Sigmoid colon (tissue), 7 donors: ENCODE results near the gene CEP83. TPM values are rescaled to one million over a fixed set of nuclear protein-coding genes. Genes with fewer than 3 reads are reported as not detected.
"Not testable (repeated sequence)": the region's sequence is repeated elsewhere in the genome, so short reads cannot be mapped to it uniquely, and the experiment has no call there.

Experiments
- DNase-seq: peaks from one replicate; pipeline ENCODE4 v3.0.0-alpha.2; 2019
- H3K27ac ChIP-seq, 4 donors: fragments of 200-600 bp; sonication (generic); one replicate each; pipeline ENCODE4 v1.5.1; 2016 to 2019; ENCODE audit warnings: mild to moderate bottlenecking in 1 of 4
- H3K27me3 ChIP-seq, 3 donors: fragments of 200-600 bp; sonication (generic); one replicate each; pipeline ENCODE4 v1.5.1; 2019; ENCODE audit warnings: mild to moderate bottlenecking in 1 of 3
- H3K36me3 ChIP-seq, 4 donors: fragments of 200-600 bp; sonication (generic); one replicate each; pipeline ENCODE4 v1.5.1; 2016 to 2019
- H3K4me1 ChIP-seq, 4 donors: fragments of 200-600 bp; sonication (generic); one replicate each; pipeline ENCODE4 v1.5.1; 2017 to 2019
- H3K4me3 ChIP-seq, 4 donors: fragments of 200-600 bp; sonication (generic); one replicate each; pipeline ENCODE4 v1.5.1; 2017 to 2019; ENCODE audit warnings: mild to moderate bottlenecking in 2 of 4, moderate library complexity in 1 of 4
- H3K9me3 ChIP-seq, 4 donors: fragments of 200-600 bp in 3 of 4; sonication (generic) in 3 of 4; one replicate each; pipeline versions ENCODE4 v1.5.1 to v1.6.1; 2013 to 2019
- CTCF ChIP-seq, 4 experiments: fragments of 450-650 bp in 3 of 4; fragments of 200-600 bp in 1 of 4; IDR thresholded peaks; one replicate each; pipeline ENCODE4 v1.5.1; 2016 to 2019; ENCODE audit warnings: antibody characterized with exemption in 4 of 4, mild to moderate bottlenecking in 3 of 4, moderate library complexity in 2 of 4
- EP300 ChIP-seq, 4 donors: sonication (generic); formaldehyde crosslinking; IDR thresholded peaks; one replicate each; pipeline ENCODE4 v1.6.1; 2017; ENCODE audit warnings: antibody characterized with exemption in 4 of 4
- POLR2A ChIP-seq, 2 donors: fragments of 450-650 bp; IDR thresholded peaks; one replicate each; pipeline ENCODE4 v1.6.1; 2016; ENCODE audit warnings: antibody characterized with exemption in 2 of 2, mild to moderate bottlenecking in 2 of 2, moderate library complexity in 2 of 2
- POLR2AphosphoS5 ChIP-seq, 4 donors: sonication (generic); formaldehyde crosslinking; IDR thresholded peaks; one replicate each; pipeline ENCODE4 v1.6.1; 2017; ENCODE audit warnings: antibody characterized with exemption in 4 of 4
- WGBS, 2 donors: extraction: QIAGEN DNeasy Blood & Tissue Kit; methylation state at CpG; one replicate each; pipeline ENCODE4 v1.1.7; 2013; 5-methylcytosine and 5-hydroxymethylcytosine counted together
- intact Hi-C: fragments of 100-400 bp; cut with DNase I; formaldehyde crosslinking; loops from one replicate; pipeline ENCODE4 v1.15.1; 2023
- polyA plus RNA-seq, 3 donors: library from polyadenylated mRNA; stranded (reverse); fragments of 200-250 nt; gene quantifications; one replicate each; pipeline ENCODE4 v1.2.3, GENCODE V29; 2013
- total RNA-seq, 4 donors: library from RNA; depleted of rRNA; stranded (reverse); fragments of >200 nt; gene quantifications; one replicate each; pipeline ENCODE4 v1.1.0, GENCODE V29; 2016
- donor health status: healthy with polysubstance abuse.
- donor health status: Bipolar disorder and iron deficiency.
- donor health status: healthy.

The CEP83 gene
- total and polyA plus RNA-seq, 7 donors = 4.4 to 23.5 (median 7.9) TPM

- peaks cover 0 to 7% (median 3%) of the 10 kb centered on the region in 4 donors for H3K36me3 ChIP-seq
- no peaks in the 10 kb centered on the region for H3K4me1 ChIP-seq
- H3K27ac ChIP-seq = no peak overlapping the region
- intact Hi-C loops = no loop called here
- TF ChIP-seq POLR2A (IDR thresholded peaks at IDR 0.05) (no peak), CTCF (IDR thresholded peaks at IDR 0.05) (no peak), POLR2AphosphoS5 (IDR thresholded peaks at IDR 0.05) (no peak), EP300 (IDR thresholded peaks at IDR 0.05) (no peak)
- DNase-seq = no peak
- H3K9me3 ChIP-seq = peaks cover 0 to 18% (median 0%) of the 10 kb centered on the region in 4 donors
- H3K4me3 ChIP-seq = no peak overlapping the region
- 49 to 91% methylated on average over 1 of the region's 1 CpG for WGBS, 2 donors
- H3K27me3 ChIP-seq = no peaks in the 10 kb centered on the region
Measured at GRCh38 chr12:94318181-94318580, 141.5 kb downstream of the CEP83 start.

DNA sequence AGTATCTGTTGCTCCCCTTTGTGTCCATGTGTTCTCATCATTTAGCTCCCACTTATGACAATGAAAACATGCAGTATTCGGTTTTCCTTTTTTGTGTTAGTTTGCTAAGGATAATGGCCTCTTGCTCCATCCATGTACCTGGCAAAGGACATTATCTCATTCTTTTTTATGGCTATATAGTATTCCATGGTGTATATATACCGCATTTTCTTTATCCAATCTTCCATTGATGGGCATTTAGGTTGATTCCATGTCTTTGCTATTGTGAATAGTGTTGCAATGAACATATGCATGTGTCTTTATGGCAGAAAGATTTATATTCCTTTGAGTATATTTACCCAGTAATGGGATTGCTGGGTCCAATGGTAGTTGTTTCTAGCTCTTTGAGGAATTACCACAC is 143.1 kb downstream of the CEP83 start:
- H3K27me3 ChIP-seq, H3K36me3 ChIP-seq, H3K4me1 ChIP-seq, DNase-seq, intact Hi-C loops, H3K27ac ChIP-seq, H3K4me3 ChIP-seq: not testable (repeated sequence)
- H3K9me3 ChIP-seq = peaks cover 0 to 13% (median 0%) of the 10 kb centered on the region in 4 donors
- 93 to 95% methylated on average over 2 of the region's 2 CpGs for WGBS, 2 donors

DNA sequence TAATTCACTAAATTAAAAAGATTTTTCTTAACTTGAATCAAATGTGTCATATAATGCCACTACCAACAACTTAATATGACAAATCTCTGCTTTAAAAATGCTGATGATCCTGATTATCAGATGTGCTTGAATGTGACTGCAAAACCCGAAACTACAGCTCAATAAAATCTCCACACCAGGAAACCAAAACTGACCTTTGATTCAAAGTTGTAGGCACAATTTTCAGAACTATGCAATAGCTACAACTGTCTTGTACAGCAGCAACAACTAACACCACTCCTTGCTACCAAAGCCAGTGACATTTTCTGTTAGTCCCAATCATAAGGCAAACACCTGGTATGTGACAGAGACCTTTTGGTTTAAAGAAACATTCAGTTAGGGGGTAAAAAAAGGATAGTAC is 147.3 kb downstream of the CEP83 start:
- Histone ChIP-seq H3K27ac (no peak overlapping the region), H3K4me1 (no peaks in the 10 kb centered on the region), H3K36me3 (peaks cover 0 to 6% (median 0%) of the 10 kb centered on the region in 4 donors), H3K27me3 (no peaks in the 10 kb centered on the region), H3K9me3 (no peaks in the 10 kb centered on the region), H3K4me3 (no peak overlapping the region)
- no peak for TF ChIP-seq CTCF (IDR thresholded peaks at IDR 0.05)
- TF ChIP-seq POLR2A (IDR thresholded peaks at IDR 0.05) = no peak
- no peak for TF ChIP-seq EP300 (IDR thresholded peaks at IDR 0.05)
- no peak for TF ChIP-seq POLR2AphosphoS5 (IDR thresholded peaks at IDR 0.05)
- 35 to 76% methylated on average over 1 of the region's 1 CpG for WGBS, 2 donors
- intact Hi-C loops = no loop called here
- DNase-seq = no peak

DNA sequence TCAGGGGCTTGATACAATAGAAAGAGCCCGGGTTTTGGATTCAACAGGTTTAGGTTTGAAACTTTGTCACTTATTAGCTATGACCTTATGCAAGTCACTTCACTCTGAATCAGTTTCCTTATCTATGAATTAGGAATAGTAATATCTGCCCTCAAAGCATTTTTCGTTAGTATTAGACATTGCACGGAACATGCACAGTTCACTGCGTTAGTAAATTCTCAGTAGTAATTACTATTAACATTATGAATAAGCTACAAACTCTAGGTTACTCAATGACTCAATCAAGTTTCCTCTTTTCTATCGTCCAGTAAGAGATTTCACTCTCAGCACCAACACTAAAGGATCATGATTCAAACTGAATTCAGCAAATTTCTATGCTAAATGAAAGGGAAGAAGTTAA is 150.3 kb downstream of the CEP83 start:
- H3K9me3 ChIP-seq = no peaks in the 10 kb centered on the region
- no peak for DNase-seq
- H3K4me3 ChIP-seq = no peak overlapping the region
- intact Hi-C loops = no loop called here
- peaks cover 0 to 6% (median 0%) of the 10 kb centered on the region in 4 donors for H3K36me3 ChIP-seq
- H3K4me1 ChIP-seq = peaks cover 0 to 17% (median 13%) of the 10 kb centered on the region in 4 donors
- 88 to 91% methylated on average over 5 of the region's 5 CpGs for WGBS, 2 donors
- no peak overlapping the region for H3K27ac ChIP-seq
- H3K27me3 ChIP-seq = no peaks in the 10 kb centered on the region
- TF ChIP-seq CTCF (IDR thresholded peaks at IDR 0.05) (no peak), POLR2A (IDR thresholded peaks at IDR 0.05) (no peak), EP300 (IDR thresholded peaks at IDR 0.05) (no peak), POLR2AphosphoS5 (IDR thresholded peaks at IDR 0.05) (no peak)

- Histone ChIP-seq H3K27me3 (no peaks in the 10 kb centered on the region), H3K4me1 (peaks cover 0 to 23% (median 20%) of the 10 kb centered on the region in 4 donors), H3K27ac (no peak overlapping the region), H3K36me3 (peaks cover 0 to 6% (median 0%) of the 10 kb centered on the region in 4 donors), H3K4me3 (no peak overlapping the region), H3K9me3 (no peaks in the 10 kb centered on the region)
- DNase-seq = no peak
- TF ChIP-seq POLR2AphosphoS5 (IDR thresholded peaks at IDR 0.05) = no peak
- TF ChIP-seq EP300 (IDR thresholded peaks at IDR 0.05) = no peak
- TF ChIP-seq CTCF (IDR thresholded peaks at IDR 0.05) = no peak
- TF ChIP-seq POLR2A (IDR thresholded peaks at IDR 0.05) = no peak
- intact Hi-C loops = no loop called here
- 89 to 94% methylated on average over 2 of the region's 2 CpGs for WGBS, 2 donors
Measured at GRCh38 chr12:94308612-94309011, 151.1 kb downstream of the CEP83 start.
